Hematopoietic multipotent progenitor cell treated with erythropoietin and hydrocortisone succinate and interleukin-3 and kit ligand, for 8 days (in vitro differentiated cells): Measurements from ENCODE around the gene RALA.
A peak's percentile ranks its signal among the peaks of the same experiment; 100 is the strongest.
"Not testable (repeated sequence)": the region's sequence is repeated elsewhere in the genome, so short reads cannot be mapped to it uniquely, and the experiment has no call there.

ENCODE experiments used
- DNase-seq: peaks from one replicate; pipeline ENCODE4 v3.0.0-alpha.2; 2015

The RALA gene

GRCh38 chr7:39733881-39734632, 110.7 kb downstream of the RALA start:
- no peak for DNase-seq

GRCh38 chr7:39734633-39735004, 111.2 kb downstream of the RALA start:
- no peak for DNase-seq

- DNase-seq, result peak; percentile 77
Measured at GRCh38 chr7:39735903-39736302, 112.5 kb downstream of the RALA start.

GRCh38 chr7:39741942-39742623, 118.7 kb downstream of the RALA start:
- peak; percentile 55 for DNase-seq

GRCh38 chr7:39744620-39745019, 121.2 kb downstream of the RALA start:
- DNase-seq, result no peak

- no peak for DNase-seq
Measured at GRCh38 chr7:39745320-39745719, 121.9 kb downstream of the RALA start.

GRCh38 chr7:39746103-39746819, 122.9 kb downstream of the RALA start:
- DNase-seq, result peak; percentile 74

- DNase-seq, result no peak
Measured at GRCh38 chr7:39749177-39749576, 125.8 kb downstream of the RALA start.

- DNase-seq, result no peak
Measured at GRCh38 chr7:39749717-39750116, 126.3 kb downstream of the RALA start.

GRCh38 chr7:39750253-39751077, 127.1 kb downstream of the RALA start:
- no peak for DNase-seq

GRCh38 chr7:39753237-39753636, 129.9 kb downstream of the RALA start:
- not testable (repeated sequence) for DNase-seq

- DNase-seq, result no peak
Measured at GRCh38 chr7:39753823-39754325, 130.5 kb downstream of the RALA start.

GRCh38 chr7:39754326-39755120, 131.2 kb downstream of the RALA start:
- DNase-seq, result no peak

GRCh38 chr7:39757604-39758003, 134.2 kb downstream of the RALA start:
- DNase-seq, result no peak
